HepG2 (cell line): ENCODE measurements around the gene TENT5A. TPM values are rescaled to one million over a fixed set of nuclear protein-coding genes. Genes with fewer than 3 reads are reported as not detected.

Experiments
- HOXA7 ChIP-seq: sonication (generic); formaldehyde crosslinking; IDR thresholded peaks from 2 replicates; pipeline ENCODE4 v1.8.1; 2022; ENCODE audit warnings: mild to moderate bottlenecking, missing genetic modification reagents, moderate library complexity
- LCORL ChIP-seq, 2 experiments: fragments of 450-650 bp in 1 of 2; sonication (generic) in 1 of 2; formaldehyde crosslinking in 1 of 2; IDR thresholded peaks; 2 replicates each; pipeline versions ENCODE4 v1.5.0 to v1.6.1; 2017 to 2020; ENCODE audit warnings: antibody characterized with exemption in 1 of 2, missing genetic modification reagents in 1 of 2
- MED8 ChIP-seq: sonication (generic); formaldehyde crosslinking; IDR thresholded peaks from 2 replicates; pipeline ENCODE4 v1.8.1; 2023; ENCODE audit warnings: mild to moderate bottlenecking, missing genetic modification reagents; ENCODE audit not compliant: insufficient replicate concordance
- MLLT10 ChIP-seq: sonication (generic); formaldehyde crosslinking; IDR thresholded peaks from 2 replicates; pipeline ENCODE4 v1.4.0; 2020; ENCODE audit warnings: missing genetic modification reagents
- MZF1 ChIP-seq: sonication (generic); formaldehyde crosslinking; IDR thresholded peaks from 2 replicates; pipeline ENCODE4 v1.8.1; 2023; ENCODE audit warnings: mild to moderate bottlenecking, missing genetic modification reagents, borderline replicate concordance
- NR2F1 ChIP-seq, 2 experiments: fragments of 450-650 bp in 1 of 2; formaldehyde crosslinking in 1 of 2; IDR thresholded peaks; 2 replicates each; pipeline versions ENCODE4 v1.5.0 to v1.6.1; 2016 to 2020; ENCODE audit warnings: mild to moderate bottlenecking in 1 of 2, missing compliant biosample characterization in 1 of 2, missing genetic modification reagents in 1 of 2, moderate library complexity in 1 of 2
- PHF5A ChIP-seq: IDR thresholded peaks from one replicate; pipeline ENCODE4 v1.6.1; 2018; ENCODE audit warnings: low read depth, missing genetic modification reagents; ENCODE audit not compliant: unreplicated experiment
- SALL2 ChIP-seq: sonication (generic); formaldehyde crosslinking; IDR thresholded peaks from 2 replicates; pipeline ENCODE4 v1.8.1; 2023; ENCODE audit warnings: mild to moderate bottlenecking, missing genetic modification reagents, inconsistent platforms
- SIN3A ChIP-seq: IDR thresholded peaks from 2 replicates; pipeline ENCODE4 v1.6.1; 2011; ENCODE audit warnings: low read depth, mild to moderate bottlenecking, control low read depth, low read length, borderline replicate concordance
- SIX4 ChIP-seq: sonication (generic); formaldehyde crosslinking; IDR thresholded peaks from 2 replicates; pipeline ENCODE4 v1.4.0; 2020; ENCODE audit warnings: missing genetic modification reagents
- SNAI1 ChIP-seq: sonication (generic); formaldehyde crosslinking; IDR thresholded peaks from 2 replicates; pipeline ENCODE4 v1.5.0; 2020; ENCODE audit warnings: mild to moderate bottlenecking, missing genetic modification reagents, borderline replicate concordance
- SNAPC4 ChIP-seq: sonication (generic); formaldehyde crosslinking; IDR thresholded peaks from 2 replicates; pipeline ENCODE4 v1.4.0; 2020; ENCODE audit warnings: mild to moderate bottlenecking, missing genetic modification reagents
- TBX2 ChIP-seq: sonication (generic); formaldehyde crosslinking; IDR thresholded peaks from 2 replicates; pipeline ENCODE4 v1.5.0; 2020; ENCODE audit warnings: missing genetic modification reagents, mild to moderate bottlenecking, borderline replicate concordance
- ZIK1 ChIP-seq: sonication (generic); formaldehyde crosslinking; IDR thresholded peaks from 2 replicates; pipeline ENCODE4 v1.5.0; 2020; ENCODE audit warnings: mild to moderate bottlenecking, low read depth, missing genetic modification reagents, borderline replicate concordance
- ZNF280B ChIP-seq: sonication (generic); formaldehyde crosslinking; IDR thresholded peaks from 2 replicates; pipeline ENCODE4 v1.5.0; 2020; ENCODE audit warnings: missing genetic modification reagents, mild to moderate bottlenecking, borderline replicate concordance
- ZNF512B ChIP-seq: sonication (generic); formaldehyde crosslinking; IDR thresholded peaks from 2 replicates; pipeline ENCODE4 v1.5.1; 2020; ENCODE audit warnings: missing genetic modification reagents, mild to moderate bottlenecking, borderline replicate concordance
- ZNF589 ChIP-seq: sonication (generic); formaldehyde crosslinking; conservative IDR thresholded peaks from 2 replicates; pipeline ENCODE4 v1.8.0; 2022; ENCODE audit warnings: mild to moderate bottlenecking, moderate library complexity, missing genetic modification reagents
- ZNF644 ChIP-seq: IDR thresholded peaks from 2 replicates; pipeline ENCODE4 v1.6.1; 2016; ENCODE audit warnings: low read depth
- ZNF841 ChIP-seq: sonication (generic); formaldehyde crosslinking; IDR thresholded peaks from 2 replicates; pipeline ENCODE4 v1.8.1; 2023; ENCODE audit warnings: missing genetic modification reagents, borderline replicate concordance
- polyA plus RNA-seq, 8 experiments: library from polyadenylated mRNA; depleted of rRNA in 3 of 8; stranded (reverse) in 7 of 8; unstranded in 1 of 8; fragments of >200 nt; fragmentation: Illumina TruSeq in 4 of 8; extraction: Trizol in 4 of 8; gene quantifications; 2 replicates each; pipeline versions ENCODE4 v1.2.1 to v1.2.3, GENCODE V29; 2011 to 2016; ENCODE audit warnings: low read depth in 4 of 8, missing spikeins in 1 of 8, mixed read lengths in 1 of 8; ENCODE audit not compliant: insufficient read depth in 1 of 8
- total RNA-seq, 5 experiments: library from RNA; depleted of rRNA; stranded (reverse); fragments of >200 nt; fragmentation: Illumina TruSeq; extraction: Trizol; gene quantifications; 2 replicates each; pipeline ENCODE4 v1.2.3, GENCODE V29; 2016; ENCODE audit warnings: low read depth in 1 of 5

The TENT5A gene
- total and polyA plus RNA-seq, 2 of the 13 experiments (the other 11 are each of a cell fraction or from before 2014, with no cell fraction given), result 8.0 to 13.8 TPM

- peak; percentile 97 for TF ChIP-seq SNAPC4 (CRISPR knock-in tag)
- TF ChIP-seq SNAI1 (CRISPR knock-in tag), result no peak
- 0 out of 2 replicates have a peak, but pooled peaks have one; percentile 10 for TF ChIP-seq TBX2 (CRISPR knock-in tag)
- no peak for TF ChIP-seq MZF1
- no peak; the same call in 1 of the 2 replicates for TF ChIP-seq SIX4 (CRISPR knock-in tag)
- peak; percentile 56; the same call in 1 of the 2 replicates for TF ChIP-seq SIN3A
- no peak; the same call in 1 of the 2 replicates for TF ChIP-seq ZNF280B (CRISPR knock-in tag)
- TF ChIP-seq NR2F1 (CRISPR knock-in tag; IDR thresholded peaks at IDR 0.05), result 0 out of 4 replicates have a peak, but pooled peaks of 1 of the 2 experiments have one; percentile 11
- no peak for TF ChIP-seq PHF5A (CRISPR knock-in tag)
- TF ChIP-seq SALL2 (CRISPR knock-in tag), result no peak
- no peak for TF ChIP-seq ZNF644 (CRISPR knock-in tag)
- TF ChIP-seq ZIK1 (CRISPR knock-in tag), result no peak; the same call in 1 of the 2 replicates
- no peak for TF ChIP-seq LCORL (IDR thresholded peaks at IDR 0.05)
- no peak for TF ChIP-seq LCORL (CRISPR knock-in tag; IDR thresholded peaks at IDR 0.05)
- no peak for TF ChIP-seq ZNF512B
- no peak for TF ChIP-seq MLLT10
- TF ChIP-seq ZNF841, result no peak
- TF ChIP-seq HOXA7 (CRISPR knock-in tag), result no peak
- no peak for TF ChIP-seq MED8
- peak; percentile 18; the same call in 1 of the 2 replicates for TF ChIP-seq ZNF589
Measured at GRCh38 chr6:81752084-81752920, at the start of gene TENT5A (continued).
